T-helper 2 cell (primary cell): ENCODE results near the gene ADGRF3.
"Not testable (repeated sequence)": the region's sequence is repeated elsewhere in the genome, so short reads cannot be mapped to it uniquely, and the experiment has no call there.

ENCODE experiments used
- DNase-seq, 5 experiments: peaks; one replicate each; pipeline versions ENCODE4 v3.0.0 to v3.0.0-alpha.2; 2012 to 2022

Gene ADGRF3

DNA sequence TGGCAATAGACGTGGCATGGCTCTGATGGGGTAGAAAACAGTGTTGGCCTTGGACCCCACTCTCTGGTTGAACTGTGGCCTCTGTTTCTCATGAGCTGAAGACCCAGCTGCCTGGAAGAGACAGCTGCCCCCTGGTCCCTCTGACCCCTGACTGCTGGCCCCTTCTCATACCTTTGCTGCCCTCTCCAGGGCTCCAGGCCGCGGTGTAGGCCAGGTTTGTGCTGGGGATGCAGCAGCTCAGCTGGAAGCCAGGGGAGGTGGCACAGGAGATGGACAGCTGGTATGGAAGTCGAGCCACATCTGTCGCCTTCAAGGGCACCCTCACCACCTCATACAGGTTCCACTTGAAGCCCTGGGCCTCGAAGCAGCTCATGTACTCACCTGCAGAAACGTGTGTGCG is 32.3 kb downstream of the ADGRF3 start:
- no peak for DNase-seq

DNA sequence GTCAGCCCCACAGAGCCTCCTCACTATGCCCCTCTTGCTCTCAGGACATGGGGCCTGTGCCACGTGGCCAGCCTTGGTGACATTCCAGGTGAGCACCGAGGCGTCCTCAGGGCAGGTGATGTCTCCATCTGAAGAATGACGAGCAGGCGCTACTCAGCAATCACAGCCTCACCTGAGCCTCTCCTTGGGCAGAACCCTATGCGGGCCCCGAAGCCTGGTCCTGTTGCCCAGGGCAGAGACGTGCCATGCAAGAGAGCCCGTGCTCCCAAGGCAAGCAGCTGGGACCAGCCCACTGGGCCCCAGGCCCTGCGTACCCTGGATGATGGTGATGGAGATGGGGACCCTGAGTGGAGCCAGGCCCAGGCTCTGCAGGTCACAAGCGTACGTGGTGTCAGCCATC is 33.1 kb downstream of the ADGRF3 start:
- no peak for DNase-seq

DNA sequence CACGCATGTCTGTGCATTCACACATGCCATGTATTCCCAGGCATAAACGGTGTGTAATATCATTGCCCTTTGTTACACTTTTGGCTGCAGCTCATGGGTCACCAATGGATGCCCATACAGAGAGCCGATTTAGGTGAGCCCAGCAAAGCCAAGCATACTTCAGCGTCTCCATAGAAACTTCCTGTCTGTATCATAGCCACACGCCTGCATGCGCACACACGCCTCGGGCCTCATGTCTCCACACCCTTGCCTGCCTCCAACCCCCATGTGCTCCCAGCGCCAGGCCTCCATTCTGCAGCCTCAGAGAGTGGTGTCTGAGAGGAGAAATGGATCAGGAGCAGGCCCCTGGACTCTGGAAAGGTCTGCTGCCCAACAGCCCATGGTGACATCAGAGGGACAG is 34.1 kb downstream of the ADGRF3 start:
- no peak for DNase-seq

DNA sequence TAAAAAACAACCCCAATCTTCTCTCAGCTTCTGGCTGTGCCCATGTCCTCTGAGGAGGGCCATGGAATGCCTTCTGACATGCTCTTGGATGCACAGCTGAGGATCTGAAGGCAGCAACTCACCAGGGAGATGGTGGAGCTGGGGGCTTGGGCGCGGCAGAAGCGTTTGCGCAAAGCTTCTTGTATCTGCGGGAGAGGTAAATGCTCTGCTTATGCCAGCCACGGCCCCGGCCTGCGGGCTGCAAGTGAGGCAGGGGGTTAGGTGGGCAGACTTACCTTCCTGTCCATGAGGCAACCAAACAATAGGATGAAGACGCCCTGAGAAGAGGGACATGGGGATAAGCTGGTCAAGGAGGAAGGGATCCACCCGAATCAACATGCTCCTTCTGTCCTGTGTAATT is 36.7 kb downstream of the ADGRF3 start:
- DNase-seq = no peak

DNA sequence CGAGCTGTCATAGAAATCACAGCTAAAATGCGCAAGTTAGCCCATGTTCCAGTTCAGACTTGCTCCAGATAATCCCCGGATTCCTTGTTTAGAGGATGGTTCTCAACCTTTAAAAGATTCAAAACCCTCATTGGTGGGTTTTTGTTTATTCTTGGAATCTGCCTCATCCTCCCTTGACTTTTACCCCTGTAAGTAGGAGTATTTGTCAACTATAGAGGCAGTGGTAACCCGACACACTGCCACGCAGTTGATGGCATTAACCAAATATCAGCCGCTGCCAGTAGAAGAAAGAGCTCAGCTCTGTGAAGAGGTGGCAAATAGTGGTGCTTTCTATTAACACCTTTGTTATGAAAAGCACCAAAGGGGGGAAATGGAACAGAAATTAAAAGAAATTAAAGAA is 41.0 kb downstream of the ADGRF3 start:
- no peak for DNase-seq

DNA sequence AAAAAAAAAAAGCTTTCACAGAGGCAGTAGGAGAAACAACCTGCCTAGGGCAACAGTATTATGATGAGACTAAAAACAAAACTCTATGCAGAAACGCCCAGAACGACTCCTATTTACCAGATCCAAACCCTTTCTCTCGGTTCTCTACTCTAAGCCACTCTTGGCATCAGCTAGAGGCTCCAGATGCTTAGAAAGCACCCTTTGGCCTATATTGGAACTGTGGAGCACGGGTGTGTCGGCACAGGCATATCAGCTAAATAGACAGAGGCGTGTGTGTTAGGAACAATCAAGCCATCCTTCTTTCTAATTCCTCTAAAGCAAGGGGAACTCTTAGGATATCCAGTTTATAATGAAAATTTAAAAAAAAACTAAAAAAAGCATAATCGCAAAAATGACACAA is 41.5 kb downstream of the ADGRF3 start:
- not testable (repeated sequence) for DNase-seq

DNA sequence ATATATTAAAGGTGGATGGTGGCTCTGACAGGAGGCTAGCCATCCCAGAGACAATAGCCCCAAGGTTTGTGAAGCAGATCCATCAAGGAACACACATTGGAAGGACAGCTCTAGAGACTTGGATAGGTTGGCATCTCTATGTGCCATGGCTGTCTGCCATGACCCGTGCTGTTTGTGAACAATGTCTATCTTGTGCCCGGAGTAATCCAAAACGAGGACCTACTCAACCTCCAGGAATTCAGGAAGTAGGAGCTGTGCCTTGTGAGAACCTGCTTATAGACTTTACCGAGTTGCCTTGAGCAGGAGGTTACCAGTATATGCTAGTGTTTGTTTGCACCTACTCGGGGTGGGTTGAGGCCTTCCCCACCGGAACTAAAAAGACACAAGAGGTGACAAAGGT is 43.7 kb downstream of the ADGRF3 start:
- DNase-seq = no peak

DNA sequence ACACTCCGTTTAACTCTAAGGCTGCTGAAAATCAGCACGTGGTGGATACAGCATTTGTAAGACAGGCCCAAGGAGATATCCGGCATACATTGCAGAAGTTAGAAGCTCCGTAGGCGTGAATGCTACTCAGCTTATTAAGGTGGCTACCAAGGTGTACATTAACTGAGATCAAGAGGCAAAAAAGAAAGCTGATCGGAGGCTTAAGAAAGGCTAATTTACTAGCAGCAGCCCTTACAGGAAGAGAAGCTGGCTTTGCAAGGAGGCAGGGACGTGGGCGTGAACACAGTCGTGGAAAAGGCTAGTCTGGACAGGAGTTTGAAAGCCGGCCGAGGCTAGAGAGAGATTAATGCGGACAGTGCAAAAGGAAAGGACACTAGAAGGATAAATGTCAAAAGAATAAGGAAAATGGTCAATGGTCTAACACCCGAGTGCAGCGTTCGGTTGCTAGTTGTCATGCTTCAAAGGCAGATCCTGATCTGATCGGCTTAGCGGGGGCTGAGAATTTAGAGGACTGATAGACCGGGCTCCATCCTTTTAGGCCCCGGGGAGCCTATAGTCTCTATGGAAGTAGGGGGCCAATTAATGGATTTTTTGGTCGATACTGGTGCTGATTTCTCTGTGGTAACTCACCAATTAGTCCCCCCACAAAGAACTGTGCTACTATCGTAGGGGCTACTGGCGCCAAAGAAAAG is 46.2 kb downstream of the ADGRF3 start:
- peak in 1 of 5 experiments; percentile 23 for DNase-seq

DNA sequence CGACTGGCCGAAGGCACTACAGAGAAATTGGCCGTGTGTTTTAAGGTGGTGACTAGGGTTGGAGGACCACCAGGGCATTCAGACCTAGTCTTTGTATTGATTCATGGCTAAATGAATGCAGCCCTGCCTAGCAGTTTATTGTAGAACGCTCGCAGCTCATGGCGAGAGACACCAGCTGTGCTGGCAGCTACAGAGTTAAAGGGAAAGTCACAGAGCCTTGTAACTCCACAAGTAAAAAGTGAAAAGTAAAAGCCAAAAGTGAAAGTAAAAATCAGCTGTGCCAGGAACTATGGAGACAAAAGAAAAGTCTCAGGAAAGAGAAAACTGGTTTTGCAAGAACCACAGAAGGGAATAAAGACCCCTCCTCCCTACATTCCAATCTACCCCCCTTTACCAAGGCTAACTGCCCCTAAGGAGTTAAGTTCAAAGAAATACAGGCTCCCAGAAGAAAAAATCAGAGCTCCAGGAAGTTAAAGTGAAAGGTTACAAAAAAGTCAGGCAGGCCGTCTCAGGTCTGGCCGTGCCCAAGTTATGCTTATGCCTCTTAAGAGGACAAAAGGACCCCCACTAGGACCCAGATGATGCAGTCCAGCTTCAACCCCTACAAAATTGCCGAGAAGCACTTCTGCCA is 47.0 kb downstream of the ADGRF3 start:
- DNase-seq = peak in 2 of 5 experiments; percentile 4 to 51

DNA sequence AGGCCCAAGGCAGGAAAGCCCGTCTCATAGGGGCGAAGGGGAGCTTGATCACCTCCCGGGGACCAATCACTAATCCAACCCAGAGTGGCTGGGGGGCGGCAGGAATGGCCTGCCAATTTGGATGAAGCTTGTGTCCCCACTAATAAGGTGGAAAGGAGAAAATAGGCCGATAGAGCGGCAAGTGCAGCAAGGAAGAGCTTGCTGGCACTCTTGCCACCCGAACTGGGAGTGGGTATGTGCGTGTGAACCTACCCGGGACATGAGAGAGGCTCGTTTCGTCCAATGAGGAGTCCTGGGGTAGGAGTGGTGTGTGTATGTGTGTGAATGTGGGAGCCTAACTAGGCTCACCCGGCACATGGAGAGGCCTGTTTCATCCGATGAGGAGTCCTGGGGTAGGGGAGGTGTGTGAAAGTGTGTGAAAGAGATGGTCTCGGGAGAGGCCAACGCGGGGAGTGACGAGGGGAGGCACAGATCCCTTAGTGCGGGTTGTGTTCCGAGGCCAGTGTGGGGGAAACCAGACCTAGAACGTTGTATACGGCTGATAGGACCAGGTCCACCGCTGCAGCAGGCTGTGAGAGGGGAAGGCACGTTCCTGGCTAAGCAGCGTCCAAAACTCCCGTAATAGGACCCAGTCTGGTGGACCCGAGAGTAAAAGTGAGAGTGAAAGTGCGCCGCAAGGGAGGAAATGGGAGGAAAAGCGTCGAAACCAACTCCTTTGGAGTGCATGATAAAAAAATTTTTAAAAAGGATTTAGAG is 47.8 kb downstream of the ADGRF3 start:
- DNase-seq = peak in 2 of 5 experiments; percentile 3 to 23

DNA sequence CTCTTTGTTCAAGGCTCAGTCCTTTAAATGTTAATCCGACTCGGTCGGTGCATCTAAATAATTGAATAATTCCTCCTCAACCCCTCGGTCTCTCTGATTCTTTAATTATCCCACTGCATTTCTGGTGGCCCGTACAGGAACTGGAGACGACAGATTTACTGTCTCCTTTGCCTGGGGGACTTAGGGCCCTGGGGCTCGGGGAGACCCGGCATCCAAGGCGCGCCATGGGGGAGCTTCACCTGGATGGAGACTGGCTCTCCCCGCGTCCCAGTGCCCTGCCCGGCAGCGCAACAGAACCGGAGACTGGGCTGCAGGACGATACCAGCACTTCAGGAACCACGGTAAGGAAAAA is 48.3 kb downstream of the ADGRF3 start:
- DNase-seq = no peak

DNA sequence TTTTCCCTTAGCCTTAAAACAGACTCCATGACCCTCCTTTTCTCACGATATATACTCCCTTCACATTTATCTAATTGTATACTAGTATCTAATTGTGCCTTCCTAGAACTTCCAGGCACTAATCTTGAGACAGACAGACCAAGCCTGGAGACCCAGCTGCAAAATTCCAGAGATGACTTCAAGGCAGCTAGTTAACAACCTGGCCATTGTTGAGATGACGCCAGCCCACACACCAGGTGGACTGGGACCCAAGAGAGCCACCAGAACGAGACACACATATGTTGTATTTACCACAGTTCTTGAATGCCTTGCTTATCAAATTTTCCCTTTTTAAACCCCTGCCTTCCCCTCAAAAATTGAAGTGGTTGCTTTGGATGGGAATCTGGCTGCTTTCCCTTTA is 49.5 kb downstream of the ADGRF3 start:
- no peak for DNase-seq

DNA sequence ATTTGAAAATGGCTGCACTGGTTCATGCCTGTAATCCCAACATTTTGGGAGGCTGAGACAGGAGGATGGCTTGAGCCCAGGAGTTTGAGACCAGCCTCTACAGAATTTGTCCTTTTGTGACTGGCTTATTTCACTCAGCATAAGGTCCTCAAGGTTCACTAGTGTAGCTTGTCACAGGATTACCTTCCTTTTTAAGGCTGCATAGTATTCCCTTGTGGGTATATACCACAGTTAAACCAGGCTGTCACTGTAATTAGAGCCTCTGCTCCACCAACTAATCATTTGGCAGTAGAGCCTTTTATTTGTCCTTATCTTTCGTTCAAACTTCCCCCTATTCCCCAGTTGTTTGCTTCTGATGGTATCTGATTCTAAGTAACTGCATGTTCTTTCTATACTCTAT is 51.1 kb downstream of the ADGRF3 start:
- no peak for DNase-seq

DNA sequence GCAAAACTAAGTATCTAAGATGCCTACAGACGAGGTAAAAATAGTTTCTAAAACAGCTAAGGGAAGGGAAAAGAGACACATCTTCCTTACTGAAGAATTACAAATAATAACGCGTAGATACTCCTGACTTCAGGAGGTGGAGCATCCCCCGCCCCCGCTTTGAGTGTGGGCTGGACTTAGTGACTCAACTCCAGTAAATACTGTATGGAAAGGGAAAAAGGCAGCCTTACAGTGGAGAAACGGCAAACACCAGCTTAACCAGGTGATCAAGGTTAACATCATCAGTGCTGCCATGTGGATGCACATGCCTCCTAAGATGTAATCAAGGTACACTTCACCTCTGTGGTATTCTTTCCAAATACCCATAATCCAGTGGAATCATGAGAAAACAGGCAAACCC is 53.9 kb downstream of the ADGRF3 start:
- DNase-seq = no peak

DNA sequence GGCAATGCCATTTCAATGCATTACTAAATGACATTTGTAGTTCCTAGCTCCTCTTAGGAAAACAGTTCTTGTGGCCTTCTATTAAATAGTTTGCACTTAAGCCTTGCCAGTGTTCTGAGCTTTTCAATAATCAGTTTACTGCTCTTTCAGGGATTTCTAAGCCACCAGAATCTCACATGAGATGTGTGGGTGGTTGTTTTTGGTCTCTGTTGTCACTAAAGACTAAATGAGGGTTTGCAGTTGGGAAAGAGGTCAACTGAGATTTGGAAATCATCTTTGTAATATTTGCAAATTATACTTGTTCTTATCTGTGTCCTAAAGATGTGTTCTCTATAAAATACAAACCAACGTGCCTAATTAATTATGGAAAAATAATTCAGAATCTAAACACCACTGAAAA is 56.6 kb downstream of the ADGRF3 start:
- no peak for DNase-seq

DNA sequence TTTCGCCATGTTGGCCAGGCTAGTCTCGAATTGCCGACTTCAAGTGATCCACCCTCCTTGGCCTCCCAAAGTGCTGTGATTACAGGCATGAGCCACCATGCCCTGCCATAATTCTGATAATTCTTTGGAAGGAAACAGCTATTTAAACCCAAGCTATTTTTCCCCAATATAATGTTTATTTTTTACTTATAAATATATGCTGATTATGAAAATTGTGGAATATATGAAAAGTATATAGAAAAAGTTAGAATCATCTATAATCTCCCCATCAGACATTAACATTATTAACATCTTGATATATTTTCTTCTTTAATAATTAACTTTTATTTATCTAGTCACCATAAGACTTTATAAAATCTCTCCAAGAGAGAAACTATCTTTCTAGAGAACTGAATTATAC is 60.7 kb downstream of the ADGRF3 start:
- no peak for DNase-seq

DNA sequence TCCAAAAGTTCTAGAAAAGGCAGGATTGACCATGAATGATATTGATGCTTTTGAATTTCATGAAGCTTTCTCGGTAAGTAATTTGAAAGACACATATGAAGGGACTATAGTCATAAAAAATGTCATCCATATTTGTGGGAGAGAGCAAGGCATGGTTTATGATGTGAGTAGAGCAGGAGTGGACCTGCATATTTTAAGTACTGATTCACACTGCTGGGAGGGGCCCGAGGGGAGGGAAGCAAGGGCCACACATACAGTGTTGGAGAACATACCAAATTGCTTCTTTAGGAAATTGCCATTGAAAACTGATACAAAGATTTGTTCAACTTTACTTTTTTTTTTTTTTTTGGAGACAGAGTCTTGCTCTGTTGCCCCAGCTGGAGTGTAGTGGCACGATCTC is 62.5 kb downstream of the ADGRF3 start:
- no peak for DNase-seq

DNA sequence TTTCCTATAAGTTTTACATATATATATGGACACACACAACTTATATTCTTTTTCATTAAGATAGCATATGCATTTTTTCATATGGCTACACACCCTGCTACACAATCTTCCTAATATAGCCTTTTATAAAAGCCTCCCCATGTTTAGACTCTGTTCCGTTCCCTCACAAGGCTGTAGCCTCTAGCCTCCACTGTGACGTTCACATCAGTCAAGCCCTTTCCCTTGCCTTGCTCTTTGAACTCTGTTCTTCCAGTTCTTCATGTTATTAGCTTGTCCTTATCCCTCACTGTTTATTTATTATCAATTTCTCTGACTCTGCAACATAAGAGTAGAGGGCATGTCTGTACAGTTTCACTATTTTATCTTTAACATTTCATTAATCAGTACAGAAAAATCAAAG is 63.0 kb downstream of the ADGRF3 start:
- DNase-seq = no peak

DNA sequence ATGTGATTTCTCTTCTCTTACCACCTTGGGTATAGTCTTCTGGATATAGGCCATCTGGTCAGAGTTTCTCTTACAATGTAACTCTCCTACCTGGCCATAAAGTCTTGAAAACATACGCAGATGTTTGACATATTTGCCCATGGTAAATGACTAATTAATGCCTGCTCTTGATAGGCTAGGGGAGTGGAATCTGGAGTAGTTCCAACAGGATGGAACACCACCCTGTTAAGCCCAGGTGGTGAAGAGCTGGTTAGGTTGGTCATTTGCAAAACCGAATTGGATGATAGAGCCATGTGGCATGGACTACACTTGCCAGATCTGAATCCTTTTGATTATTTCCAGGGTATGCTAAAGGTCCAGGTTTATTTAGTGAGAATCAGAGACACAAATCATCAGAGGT is 65.4 kb downstream of the ADGRF3 start:
- no peak for DNase-seq

DNA sequence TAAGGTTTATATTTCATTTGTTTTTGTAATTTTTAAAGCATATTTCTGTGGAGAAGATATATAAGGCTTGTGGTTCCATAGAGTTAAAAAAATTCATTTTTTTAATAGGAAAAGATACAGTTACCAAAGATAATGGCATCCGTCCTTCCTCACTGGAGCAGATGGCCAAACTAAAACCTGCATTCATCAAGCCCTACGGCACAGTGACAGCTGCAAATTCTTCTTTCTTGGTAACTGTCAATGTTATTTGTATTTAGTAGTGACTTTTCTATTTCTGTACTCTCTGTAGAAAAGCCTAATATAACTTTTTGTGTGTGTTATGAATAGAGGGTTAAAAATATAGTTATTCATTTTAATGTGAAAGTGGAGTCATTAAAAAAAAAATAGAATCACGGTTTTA is 66.7 kb downstream of the ADGRF3 start:
- DNase-seq = no peak

DNA sequence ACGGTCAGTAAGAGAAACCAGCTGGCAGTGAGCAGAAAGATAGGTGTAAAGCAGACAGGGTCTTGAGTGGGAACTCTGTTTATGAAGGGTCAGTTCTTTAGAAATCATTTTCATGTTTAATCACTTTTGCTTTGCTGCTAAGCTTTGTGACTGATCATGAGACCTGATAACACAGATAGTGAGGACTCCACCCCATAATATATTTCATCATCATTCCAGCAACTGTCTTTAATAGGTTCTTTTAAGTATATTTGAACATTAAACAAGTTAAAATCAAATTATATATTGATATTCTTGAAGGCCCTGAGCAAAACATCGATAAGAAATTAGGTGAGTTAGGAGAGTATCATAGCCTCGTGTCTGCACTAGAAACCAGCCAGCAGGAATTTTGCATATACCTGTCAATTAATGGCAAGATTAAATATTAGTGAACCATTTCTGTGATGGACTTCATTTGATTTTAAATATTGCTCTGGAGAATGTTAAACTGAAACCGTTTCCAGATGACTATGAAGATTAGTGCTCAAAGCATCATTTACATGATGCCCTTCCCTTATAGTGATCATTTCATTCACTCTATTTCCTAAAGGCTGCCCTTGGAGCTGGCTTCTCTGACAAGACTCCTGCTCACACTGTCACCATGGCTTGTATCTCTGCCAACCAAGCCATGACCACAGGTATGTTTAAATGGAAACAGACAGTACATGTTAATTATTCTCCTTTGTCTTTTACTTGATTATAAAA is 69.9 kb downstream of the ADGRF3 start:
- DNase-seq = peak in 1 of 5 experiments; percentile 9

DNA sequence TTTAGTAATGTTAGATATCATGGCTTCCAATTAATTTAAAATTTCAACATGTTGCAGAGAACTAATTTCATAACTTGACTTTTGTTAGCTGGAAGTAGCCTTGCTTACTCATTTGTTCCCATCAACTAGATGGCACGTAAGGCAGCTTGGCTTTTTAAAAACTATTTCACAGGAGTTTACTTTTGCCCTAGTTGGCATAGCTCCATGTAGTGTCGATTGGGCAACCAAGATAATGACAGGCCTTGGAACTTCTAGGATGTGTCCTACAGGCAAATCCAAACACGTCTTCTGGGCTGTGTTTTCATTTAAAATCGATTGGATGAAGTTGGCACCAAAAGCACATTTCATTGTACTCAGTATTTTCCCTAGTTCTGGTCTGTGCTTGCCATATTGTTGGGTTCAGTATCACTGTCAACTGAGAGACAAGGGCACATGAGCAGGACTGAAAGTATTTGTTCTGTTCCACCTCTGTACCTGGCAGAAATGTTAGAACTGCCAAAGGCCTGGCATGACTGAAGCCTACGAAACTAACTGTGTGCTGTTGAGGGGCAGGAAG is 72.5 kb downstream of the ADGRF3 start:
- peak in 1 of 5 experiments; percentile 22 for DNase-seq

DNA sequence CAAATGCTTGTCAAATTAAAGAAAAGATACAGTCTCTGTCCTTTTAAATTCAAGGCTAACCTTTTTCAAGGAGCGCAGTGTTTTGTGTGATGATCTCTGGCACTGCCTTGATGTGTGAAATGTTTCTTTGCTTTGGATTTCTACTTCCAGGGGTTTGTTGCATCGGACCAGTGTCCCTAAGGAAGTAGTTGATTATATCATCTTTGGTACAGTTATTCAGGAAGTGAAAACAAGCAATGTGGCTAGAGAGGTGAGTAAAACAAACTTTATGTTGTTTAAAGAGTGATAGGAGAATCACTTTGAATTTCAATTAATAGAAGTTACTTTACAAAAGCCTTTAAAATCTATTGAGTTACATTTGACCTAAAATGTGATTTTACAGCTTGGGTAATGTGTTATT is 73.1 kb downstream of the ADGRF3 start:
- no peak for DNase-seq
